ENCODE measurements around the gene SFI1.

DNA sequence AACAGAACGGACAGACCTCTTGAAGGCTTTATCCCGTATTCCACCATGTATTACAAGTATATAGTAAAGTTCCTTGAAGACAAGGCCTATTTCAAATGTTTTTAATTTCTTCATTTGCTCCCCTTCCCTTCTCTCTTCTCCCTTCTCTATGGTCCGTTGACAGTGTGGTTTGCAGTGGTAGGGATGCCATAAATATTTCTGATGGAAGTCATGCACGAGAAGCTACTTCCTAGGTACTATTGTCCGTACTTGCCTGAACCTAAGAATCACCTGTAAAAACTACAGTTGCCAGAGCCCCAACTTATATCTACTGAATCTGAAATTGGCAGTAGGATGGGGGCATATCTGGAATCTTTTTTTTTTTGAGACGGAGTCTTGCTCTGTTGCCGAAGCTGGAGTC, 162.9 kb downstream of the SFI1 start:
- TF ChIP-seq EZH2 (IDR thresholded peaks at IDR 0.05; ENCODE audit: insufficient read depth, poor library complexity, severe bottlenecking) (no peak), EZH2phosphoT487 (IDR thresholded peaks at IDR 0.05; ENCODE audit: insufficient read depth, low read depth) (no peak)
